Measurements from ENCODE around the gene CDK6.
A peak's percentile ranks its signal among the peaks of the same experiment; 100 is the strongest.

Gene CDK6

GRCh38 chr7:92635538-92635937 lies 200.8 kb downstream of the CDK6 start:
- no peak for DNase-seq

DNA sequence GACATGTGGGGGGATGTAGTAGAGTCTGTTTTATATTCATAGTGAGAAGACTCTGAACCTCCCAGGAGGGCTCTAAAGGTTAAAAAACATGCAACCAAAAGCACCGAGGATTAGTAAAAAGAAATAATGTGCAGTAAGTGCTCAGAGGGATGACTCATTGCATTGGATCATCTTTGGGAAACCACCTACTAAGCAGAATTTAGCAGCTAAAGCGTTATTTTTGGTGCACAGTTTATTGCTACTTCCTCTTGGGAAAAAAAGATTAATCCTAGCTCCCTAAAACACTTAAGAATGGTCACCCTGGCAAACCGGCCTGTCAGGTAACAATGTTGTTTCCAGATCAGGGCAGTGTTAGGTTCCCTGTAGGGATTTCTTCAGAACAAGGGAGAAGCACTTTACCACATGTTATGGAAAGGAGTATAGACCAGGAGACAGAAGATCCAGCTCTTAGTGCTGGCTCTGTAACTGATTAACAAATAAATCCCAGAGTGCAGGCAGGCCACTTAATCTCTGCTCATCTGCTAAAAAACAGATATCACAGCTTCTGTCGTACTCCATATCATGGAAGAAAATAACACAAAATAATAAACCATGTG lies 201.4 kb downstream of the CDK6 start:
- no peak for DNase-seq

GRCh38 chr7:92634205-92634604 lies 202.2 kb downstream of the CDK6 start:
- no peak for DNase-seq

GRCh38 chr7:92633211-92633906 lies 203.0 kb downstream of the CDK6 start:
- DNase-seq = no peak

DNA sequence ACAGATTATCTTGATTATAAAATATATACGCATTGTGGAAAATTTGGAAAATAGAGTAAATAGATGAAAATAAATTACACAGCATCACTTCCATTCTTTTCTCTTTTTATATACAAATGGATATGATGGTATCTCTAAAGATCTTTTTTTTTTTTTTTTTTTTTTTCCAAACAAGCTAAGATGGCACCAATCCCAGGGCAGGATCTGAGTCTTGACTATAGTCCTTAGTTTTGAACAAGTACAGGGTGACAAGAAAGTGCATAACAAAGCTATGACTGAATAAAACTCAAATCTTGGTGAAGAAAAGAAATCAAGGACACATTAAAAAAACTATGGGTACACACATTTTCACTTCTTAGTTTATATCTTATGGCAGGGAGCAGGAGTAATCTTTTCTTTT lies 203.6 kb downstream of the CDK6 start:
- no peak for DNase-seq

DNA sequence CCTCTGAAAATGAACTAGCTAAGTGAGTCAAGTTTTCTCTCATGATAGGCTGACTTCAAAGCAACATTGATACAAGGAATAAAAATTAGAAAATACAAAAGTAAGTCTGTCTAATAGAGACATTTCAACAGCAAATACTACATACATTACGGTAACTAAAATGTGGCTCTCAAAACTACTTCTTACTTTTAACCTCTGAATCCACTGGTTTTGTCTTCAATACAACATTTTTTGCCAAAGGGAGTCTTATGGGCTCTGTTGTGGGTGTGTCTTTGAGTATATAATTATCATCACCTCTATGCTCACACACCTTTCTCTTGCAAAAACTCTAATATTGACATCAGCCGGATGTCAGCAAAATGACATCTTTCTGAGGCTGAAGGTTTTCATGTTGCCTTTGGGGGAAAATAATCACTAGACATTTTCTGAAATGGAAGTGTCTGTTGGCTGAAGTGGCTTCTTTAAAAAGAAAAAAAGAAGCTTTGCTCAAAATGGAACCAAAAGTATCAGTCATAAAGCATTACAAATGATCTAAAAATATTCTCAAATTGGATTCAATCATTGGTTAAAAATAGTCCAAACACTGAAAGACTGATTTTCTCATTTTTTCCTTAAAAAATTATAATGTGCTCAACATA lies 204.4 kb downstream of the CDK6 start:
- DNase-seq = no peak

DNA sequence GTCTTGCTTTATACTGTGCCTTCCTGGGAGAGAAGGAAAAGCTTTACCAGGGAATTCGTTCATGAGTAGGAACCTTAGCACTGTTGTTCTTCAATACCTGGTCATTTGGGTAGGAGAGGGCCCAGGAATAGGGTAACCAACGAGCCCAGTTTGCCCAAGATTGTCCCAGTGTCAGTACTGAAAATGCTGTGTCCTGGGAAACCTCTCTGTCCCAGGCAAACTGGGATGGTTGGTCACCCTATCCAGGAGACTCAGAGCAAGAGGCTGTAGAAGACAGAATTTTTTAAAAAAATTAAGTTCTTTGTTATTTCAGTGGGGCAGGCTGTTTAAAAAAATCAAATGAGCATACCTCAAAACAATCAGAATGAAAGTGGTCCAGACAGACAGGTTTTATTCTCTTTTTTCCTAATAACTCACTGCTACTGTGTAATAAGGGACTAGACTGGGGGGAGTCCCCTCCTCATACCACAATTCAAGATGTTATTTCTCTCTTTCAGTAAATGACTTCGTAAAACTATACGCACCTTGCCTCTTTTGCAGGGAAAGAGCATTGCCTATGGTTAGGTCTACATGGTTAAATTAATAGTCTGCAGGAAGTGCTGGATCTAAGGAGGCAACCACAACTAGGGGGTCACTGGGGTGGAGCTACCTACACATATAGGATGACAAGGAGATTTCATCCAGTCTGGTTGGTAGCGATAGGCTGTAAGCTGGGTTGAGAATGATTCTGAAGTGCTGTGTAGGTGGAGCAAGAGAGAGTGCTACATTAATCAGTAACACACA lies 205.1 kb downstream of the CDK6 start:
- DNase-seq = no peak

DNA sequence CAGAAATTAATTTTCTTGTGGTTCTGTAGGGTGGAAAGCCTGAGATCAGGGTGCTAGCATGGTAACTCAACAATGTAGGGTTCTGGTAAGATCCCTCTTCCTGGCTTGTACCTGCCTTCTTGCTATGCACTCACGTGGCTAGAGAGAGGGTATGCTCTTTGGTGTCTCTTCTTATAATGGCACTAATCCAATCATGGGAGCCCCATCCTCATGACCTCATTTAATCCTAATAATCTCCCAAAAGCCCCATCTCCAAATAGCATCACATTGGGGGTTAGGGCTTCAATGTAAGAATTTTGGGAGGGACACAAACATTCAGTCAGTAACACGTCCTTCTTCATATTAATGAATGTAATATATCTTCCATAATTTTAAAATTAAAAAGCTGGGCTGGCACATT lies 206.6 kb downstream of the CDK6 start:
- no peak for DNase-seq

DNA sequence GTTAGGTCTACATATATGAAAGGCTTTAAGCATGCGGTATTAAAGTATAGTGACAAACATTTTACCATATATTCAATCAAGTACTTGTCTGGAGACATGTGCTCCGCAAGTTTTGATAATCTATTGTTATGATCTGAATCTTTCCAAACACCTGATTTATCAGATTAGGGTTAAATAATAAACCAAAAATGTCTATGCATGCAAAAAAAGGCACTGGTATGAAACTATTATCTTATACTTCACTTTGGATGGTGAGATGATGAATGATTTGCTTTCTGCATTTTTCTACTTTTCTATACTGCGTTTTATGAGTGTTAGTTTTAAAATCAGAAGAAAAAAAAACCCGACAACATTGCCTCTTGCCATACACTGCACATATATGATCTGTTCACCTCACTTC lies 208.4 kb downstream of the CDK6 start:
- no peak for DNase-seq

DNA sequence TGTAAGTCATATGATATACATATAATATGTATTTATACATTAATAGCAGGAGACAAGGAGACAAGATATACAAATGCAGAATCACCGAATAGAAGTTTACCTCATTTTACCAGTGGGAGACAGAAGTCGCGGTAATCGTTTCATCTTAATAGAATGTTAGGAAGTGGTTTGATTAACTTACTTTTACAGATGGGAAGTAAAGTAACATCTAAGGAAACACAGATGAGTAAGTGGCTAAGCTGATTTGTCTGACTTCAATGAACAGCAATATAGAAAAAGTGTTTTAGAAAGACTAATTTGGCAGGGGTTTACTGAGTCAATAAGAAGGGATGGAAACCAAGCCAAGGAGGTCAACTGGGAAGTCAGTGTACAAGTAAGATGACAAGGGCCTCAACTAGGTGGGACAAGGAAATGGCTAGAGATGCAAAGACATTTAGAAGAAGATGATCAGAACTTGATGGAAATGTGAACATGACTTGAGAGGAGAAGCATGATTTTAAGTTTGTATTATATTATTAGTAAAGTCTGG lies 210.0 kb downstream of the CDK6 start:
- DNase-seq = no peak

- no peak for DNase-seq
Measured at GRCh38 chr7:92625617-92626016, 210.8 kb downstream of the CDK6 start.

DNA sequence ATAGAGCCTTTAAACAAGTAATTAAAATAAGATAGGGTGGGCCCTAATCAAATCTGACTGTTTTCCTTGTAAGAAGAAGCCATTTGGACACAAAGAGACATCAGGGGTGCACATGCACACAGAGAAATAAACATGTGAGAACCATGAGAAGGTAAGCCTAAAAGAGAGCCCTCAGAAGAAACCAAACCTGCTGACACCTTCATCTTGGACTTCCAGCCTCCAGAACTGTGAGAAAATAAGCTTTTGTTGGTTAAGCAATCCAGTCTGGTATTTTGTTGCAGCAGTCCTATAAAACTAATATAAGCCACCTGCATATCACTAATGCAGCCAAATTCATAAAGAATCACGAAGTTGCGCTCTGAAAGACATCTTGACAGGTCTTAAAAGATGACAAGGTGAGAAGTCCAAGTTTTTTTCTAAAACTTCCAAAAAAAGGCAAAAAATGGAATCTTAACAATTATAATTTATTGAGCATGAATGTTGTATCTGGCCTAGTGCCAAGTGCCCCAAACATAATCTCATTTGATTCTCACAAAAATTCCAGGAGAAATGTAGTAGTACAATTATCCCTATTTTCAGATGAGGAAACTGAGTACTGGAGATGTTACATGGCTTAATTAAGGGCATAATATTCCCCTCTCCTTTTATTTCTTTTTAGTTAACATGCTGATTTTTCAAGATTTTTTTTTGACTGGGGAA lies 211.9 kb downstream of the CDK6 start:
- DNase-seq = no peak

DNA sequence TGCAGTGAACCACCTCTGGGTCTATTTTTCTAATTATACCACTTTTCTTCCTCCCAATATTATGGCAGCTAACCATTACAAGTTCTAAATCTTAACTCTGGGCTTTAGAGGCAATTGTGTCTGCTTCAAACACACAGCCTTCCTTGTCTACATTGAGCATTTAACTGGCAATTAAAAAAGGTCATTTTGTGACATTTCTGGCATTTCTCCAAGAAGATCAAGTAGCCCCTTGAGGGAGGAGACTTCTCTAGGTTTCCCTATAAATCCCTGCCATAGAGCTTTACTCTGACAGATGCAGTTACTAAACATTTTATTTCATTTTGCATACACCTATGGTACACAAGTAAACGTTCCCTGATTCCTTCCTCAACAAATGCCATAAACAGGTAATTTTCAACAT lies 212.8 kb downstream of the CDK6 start:
- no peak for DNase-seq

- no peak for DNase-seq
Measured at GRCh38 chr7:92622685-92623084, 213.7 kb downstream of the CDK6 start.

DNA sequence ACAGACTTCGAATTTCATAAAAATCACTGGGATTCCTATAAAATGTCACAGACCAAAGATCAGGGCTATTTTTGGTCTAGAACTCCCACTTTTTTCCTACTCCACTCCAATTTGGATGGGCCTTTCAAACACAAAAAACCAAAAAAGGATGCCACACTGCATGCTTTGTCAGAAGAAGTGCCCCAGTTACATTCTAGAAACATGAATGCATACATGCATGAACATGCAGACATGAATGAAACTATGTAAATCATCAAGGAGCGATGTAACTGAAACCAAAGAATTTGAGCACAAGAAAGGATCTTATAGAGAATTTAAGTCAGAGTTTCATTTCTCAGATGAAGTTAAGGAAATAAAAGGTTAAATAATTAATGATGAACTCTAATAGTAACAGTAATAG lies 214.3 kb downstream of the CDK6 start:
- no peak for DNase-seq

DNA sequence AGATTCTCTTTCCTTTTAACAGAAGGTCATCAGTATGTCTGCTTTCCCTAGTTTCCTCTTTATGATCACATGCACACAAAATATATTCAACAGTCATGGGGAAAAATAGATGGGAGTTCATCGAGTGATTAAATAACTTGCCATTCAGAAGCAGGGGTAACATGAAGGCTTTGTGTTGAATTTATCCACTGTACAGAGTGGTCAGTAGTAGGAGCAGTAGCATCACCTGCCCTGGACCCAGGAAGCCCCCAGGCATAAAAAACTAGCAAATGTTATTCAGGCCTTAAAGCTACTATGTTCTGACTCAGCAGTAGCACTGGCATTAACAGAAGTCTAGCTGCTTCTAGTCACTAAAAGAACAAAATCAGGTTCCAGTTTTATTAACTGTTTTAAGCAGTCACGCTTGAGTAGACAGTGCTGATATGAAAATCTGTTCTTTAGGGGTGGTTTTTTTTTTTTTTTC lies 214.8 kb downstream of the CDK6 start:
- no peak for DNase-seq

GRCh38 chr7:92621026-92621540 lies 215.3 kb downstream of the CDK6 start:
- peak in 3 of 4 experiments; percentile 19 to 53 (median 36) for DNase-seq

GRCh38 chr7:92615861-92616260 lies 220.5 kb downstream of the CDK6 start:
- DNase-seq = no peak

DNA sequence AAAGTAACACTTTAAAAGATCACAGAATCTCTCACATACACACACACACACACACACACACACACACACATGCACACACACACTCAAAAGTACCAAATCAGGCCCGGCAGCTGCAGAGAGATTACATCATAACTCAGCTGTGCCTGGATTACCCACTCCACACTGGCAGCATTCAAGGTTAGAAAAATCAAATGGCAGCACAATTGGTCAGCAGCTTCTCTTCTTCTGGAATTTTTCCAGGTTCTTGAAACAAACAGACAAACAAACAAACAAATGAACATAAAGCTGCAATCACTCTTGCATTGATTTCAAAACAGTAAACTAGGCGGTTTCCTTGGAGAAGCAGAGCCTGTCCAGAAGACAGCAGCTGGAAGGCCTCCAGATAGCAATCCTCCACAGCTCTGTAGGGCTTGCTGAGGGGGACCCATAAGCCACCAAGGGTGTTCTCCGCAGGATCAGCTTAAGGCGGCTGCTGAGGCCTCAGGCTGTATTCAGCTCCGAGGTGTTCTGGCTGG lies 221.7 kb downstream of the CDK6 start:
- no peak for DNase-seq

DNA sequence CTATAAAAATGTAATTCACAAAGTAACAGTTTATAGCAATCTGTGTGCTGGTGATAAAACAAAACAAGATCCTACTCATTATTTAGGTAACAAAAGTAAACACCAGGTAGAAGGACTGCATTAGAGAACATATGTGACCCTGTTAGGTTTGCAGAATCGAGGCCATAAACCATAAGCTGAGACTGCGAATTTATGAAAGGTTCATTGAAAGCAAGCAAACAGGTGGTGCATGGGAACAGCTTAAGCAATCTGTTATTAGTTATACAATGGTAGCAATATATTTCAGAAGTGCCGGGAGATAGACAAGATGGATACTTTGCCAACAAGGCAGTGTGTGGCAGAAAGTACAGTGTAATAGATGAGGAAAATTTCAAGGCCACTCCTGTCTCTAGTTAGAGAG lies 222.7 kb downstream of the CDK6 start:
- DNase-seq = no peak

DNA sequence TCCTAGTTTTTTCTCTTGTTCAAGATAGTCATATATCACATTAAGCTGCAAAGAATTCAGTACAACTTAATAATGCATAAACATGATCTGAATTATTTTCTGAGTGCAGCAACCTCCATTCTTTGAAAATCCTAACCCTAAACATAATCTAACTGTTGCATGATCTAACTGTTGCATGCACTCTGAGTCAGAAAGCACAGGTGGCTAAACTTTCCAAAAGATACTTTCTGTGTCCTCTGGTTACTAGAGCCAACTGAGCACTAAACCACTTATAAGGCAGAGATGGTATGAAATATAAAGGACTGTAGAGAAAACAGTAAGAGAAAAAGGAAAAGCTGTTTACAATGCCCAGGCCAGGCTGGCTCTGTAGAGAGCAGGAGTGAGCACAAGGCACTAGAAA lies 223.2 kb downstream of the CDK6 start:
- DNase-seq = no peak

- no peak for DNase-seq
Measured at GRCh38 chr7:92612501-92612900, 223.9 kb downstream of the CDK6 start.

Measured in activated naive CD4-positive, alpha-beta T cell (primary cell).